ES-I3 (cell line): ENCODE results near the gene MBD5.

Experiments used
- H3K36me3 ChIP-seq: 2 replicates; pipeline ENCODE4 v1.6.1; 2013; ENCODE audit warnings: mild to moderate bottlenecking, low read length, control low read depth, moderate library complexity; ENCODE audit not compliant: insufficient read depth
- H3K4me1 ChIP-seq: 2 replicates; pipeline ENCODE4 v1.6.1; 2013; ENCODE audit warnings: mild to moderate bottlenecking, control low read depth, low read length; ENCODE audit not compliant: insufficient read depth
- H3K9ac ChIP-seq: 2 replicates; pipeline ENCODE4 v1.6.1; 2013; ENCODE audit warnings: low read depth, mild to moderate bottlenecking, low read length, moderate library complexity
- H3K9me3 ChIP-seq: 2 replicates; pipeline ENCODE4 v1.6.1; 2013; ENCODE audit warnings: mild to moderate bottlenecking, low read length, moderate library complexity; ENCODE audit not compliant: control insufficient read depth, insufficient read depth

The MBD5 gene

GRCh38 chr2:148515120-148515519 lies 494.2 kb downstream of the MBD5 start:
- Histone ChIP-seq H3K9ac (no peak overlapping the region), H3K4me1 (peaks cover 7% of the 10 kb centered on the region; the same call in 1 of the 2 replicates), H3K9me3 (no peaks in the 10 kb centered on the region), H3K36me3 (no peaks in the 10 kb centered on the region)

DNA sequence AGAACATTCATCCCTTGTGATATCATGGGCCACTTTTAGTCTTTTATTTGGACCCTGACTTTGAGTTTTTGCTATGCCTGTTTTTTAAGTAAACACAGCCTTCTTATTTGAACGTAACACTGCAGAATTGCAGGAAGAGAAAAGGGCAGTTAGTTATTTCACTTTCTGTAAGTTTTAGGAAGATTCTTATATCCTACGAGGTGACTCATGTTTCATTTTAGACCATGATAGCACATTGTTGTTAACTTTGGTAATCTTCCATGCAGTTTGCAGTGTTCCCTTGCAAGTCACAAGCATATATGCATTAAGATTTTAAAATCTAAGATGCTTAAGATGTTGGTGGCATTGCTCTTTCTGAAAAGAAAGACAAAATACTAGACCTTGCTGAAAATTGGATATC lies 495.1 kb downstream of the MBD5 start:
- H3K36me3 ChIP-seq: no peaks in the 10 kb centered on the region
- H3K9me3 ChIP-seq: no peaks in the 10 kb centered on the region
- no peak overlapping the region for H3K9ac ChIP-seq
- H3K4me1 ChIP-seq: peaks cover 7% of the 10 kb centered on the region; the same call in 1 of the 2 replicates

DNA sequence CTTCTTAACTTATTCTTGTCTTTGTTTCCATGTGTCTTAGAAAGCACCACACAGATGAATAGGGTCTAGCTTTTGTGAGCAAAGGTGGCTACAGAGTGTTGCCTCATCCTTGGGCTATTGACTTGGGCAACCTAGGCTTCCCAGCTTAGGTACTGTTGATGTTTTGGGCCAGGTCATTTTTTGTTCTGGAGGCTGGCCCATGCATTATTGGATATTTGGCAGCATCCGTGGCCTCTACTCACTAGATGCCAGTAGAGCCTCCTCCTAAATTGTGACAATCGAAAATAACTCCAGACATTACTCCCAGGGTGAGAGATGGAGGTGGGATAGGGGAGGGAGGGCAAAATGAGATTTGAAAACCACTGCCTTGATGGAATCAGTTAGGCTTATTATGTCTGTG lies 496.4 kb downstream of the MBD5 start:
- Histone ChIP-seq H3K9ac (no peak overlapping the region), H3K36me3 (no peaks in the 10 kb centered on the region), H3K9me3 (no peaks in the 10 kb centered on the region), H3K4me1 (peaks cover 7% of the 10 kb centered on the region; the same call in 1 of the 2 replicates)

DNA sequence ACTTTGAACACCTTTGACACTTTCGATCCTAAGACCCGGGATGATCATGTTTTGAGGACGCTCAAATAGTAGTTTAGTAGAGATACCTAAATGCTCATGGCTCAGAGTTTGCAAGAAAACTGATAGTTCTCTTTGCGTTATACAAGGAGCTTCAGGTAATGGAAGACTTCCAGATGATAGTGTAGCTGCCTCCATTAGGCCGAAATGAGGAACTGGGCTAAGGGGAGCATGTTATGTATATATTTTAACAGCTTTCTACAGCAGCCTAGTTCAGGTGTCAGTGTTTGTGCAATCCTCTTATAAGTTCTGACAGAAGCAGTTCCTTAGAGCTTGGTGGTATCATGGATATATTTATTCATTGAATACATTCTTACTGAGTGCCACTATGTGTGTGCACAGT lies 496.9 kb downstream of the MBD5 start:
- peaks cover 8% of the 10 kb centered on the region; the same call in 1 of the 2 replicates for H3K4me1 ChIP-seq

DNA sequence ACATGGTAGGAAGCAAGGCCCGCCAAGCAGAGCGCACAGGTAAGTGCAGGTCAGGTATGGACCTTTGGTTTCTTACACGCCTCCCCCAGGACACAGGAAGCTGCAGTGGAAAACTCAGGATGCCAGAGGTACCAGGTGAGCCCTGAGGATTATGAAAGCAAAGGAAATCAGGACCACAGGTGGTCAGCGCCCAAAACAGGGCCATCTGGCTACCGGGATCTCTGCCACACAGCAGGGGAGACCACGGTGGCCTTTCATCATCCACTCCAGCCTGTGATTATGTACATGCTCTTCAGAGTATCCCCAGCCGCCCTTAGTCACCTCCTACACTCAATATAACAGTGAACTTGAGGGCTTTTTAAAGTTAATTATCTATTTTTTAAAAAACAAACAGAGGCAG lies 498.1 kb downstream of the MBD5 start:
- Histone ChIP-seq H3K9ac (no peak overlapping the region), H3K9me3 (no peaks in the 10 kb centered on the region), H3K4me1 (peaks cover 12% of the 10 kb centered on the region; the same call in 1 of the 2 replicates), H3K36me3 (no peaks in the 10 kb centered on the region)

More for the DNA sequence above, 496.9 kb downstream of the MBD5 start:
- H3K9me3 ChIP-seq: no peaks in the 10 kb centered on the region
- H3K9ac ChIP-seq: no peak overlapping the region
- H3K36me3 ChIP-seq: no peaks in the 10 kb centered on the region

GRCh38 chr2:148521181-148521580 lies 500.3 kb downstream of the MBD5 start:
- Histone ChIP-seq H3K4me1 (peaks cover 12% of the 10 kb centered on the region; the same call in 1 of the 2 replicates), H3K36me3 (no peaks in the 10 kb centered on the region), H3K9me3 (no peaks in the 10 kb centered on the region), H3K9ac (no peak overlapping the region)

DNA sequence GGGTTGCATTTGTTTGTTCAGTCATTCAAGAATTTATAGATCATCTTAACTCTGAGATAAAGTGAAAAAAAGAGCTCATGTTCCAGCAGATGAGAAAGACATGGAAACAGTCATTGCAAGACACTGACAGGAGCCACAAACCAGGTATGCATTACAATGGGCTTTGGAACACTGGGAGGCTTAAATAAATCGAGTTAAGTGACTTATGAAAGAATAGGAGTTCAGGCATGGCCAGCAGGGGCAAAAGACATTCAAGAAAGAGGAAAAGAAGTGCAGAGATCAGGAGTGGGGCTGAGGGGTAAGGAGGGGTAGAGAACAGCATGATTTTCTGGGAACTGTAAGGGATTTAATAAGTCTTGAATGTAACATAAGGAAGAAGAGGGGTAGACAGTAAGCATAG lies 502.4 kb downstream of the MBD5 start:
- no peaks in the 10 kb centered on the region for H3K36me3 ChIP-seq
- H3K9me3 ChIP-seq: no peaks in the 10 kb centered on the region
- H3K4me1 ChIP-seq: peaks cover 12% of the 10 kb centered on the region; the same call in 1 of the 2 replicates
- H3K9ac ChIP-seq: no peak overlapping the region

DNA sequence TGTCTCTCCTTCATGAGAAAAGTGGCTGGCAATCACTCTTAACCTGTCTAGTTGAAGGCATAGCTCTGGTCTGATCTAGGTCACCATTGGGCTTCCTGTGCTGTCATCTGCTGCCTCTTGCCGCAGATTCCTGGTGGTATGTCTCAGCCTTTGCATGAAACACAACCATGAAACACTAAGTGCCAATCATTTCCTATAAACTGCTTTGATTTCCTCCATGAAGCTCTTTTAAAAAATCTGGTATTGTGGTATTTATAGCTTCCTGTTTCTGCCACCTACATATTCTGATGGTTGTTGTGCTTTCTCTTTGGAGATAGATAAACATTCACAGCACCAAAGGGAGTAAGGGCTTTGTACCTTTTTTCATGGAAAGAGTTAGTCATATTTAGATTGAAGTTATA lies 503.6 kb downstream of the MBD5 start:
- no peak overlapping the region for H3K9ac ChIP-seq
- H3K4me1 ChIP-seq: peaks cover 5% of the 10 kb centered on the region; the same call in 1 of the 2 replicates
- H3K36me3 ChIP-seq: no peaks in the 10 kb centered on the region
- H3K9me3 ChIP-seq: no peaks in the 10 kb centered on the region

DNA sequence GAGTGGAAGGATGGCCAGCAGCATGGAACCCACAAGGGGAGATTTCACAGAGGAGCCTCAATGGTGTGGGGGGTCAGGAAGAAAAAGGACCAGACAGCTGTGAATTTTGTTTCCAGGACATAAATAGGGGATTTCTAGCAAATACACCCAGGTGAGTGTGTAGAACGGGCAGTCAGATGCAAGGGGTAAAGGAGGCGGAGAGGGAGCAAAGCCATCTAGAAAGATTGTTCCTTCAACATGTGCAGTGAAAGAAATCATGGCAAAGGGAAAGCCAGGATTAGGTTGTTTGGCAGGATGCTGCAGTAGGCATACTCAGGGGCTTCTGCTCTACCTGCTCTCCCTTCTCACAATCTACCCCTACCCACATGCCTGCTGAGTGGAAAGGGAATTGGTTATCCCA lies 504.2 kb downstream of the MBD5 start:
- Histone ChIP-seq H3K4me1 (peaks cover 5% of the 10 kb centered on the region; the same call in 1 of the 2 replicates), H3K36me3 (no peaks in the 10 kb centered on the region), H3K9me3 (no peaks in the 10 kb centered on the region), H3K9ac (no peak overlapping the region)

GRCh38 chr2:148526509-148527346 lies 505.8 kb downstream of the MBD5 start:
- Histone ChIP-seq H3K4me1 (peaks cover 5% of the 10 kb centered on the region; the same call in 1 of the 2 replicates), H3K36me3 (no peaks in the 10 kb centered on the region), H3K9me3 (no peaks in the 10 kb centered on the region), H3K9ac (no peak overlapping the region)

GRCh38 chr2:148527488-148528340 lies 506.8 kb downstream of the MBD5 start:
- H3K4me1 ChIP-seq: peaks cover 4% of the 10 kb centered on the region; the same call in 1 of the 2 replicates
- no peaks in the 10 kb centered on the region for H3K9me3 ChIP-seq
- no peaks in the 10 kb centered on the region for H3K36me3 ChIP-seq
- no peak overlapping the region for H3K9ac ChIP-seq

DNA sequence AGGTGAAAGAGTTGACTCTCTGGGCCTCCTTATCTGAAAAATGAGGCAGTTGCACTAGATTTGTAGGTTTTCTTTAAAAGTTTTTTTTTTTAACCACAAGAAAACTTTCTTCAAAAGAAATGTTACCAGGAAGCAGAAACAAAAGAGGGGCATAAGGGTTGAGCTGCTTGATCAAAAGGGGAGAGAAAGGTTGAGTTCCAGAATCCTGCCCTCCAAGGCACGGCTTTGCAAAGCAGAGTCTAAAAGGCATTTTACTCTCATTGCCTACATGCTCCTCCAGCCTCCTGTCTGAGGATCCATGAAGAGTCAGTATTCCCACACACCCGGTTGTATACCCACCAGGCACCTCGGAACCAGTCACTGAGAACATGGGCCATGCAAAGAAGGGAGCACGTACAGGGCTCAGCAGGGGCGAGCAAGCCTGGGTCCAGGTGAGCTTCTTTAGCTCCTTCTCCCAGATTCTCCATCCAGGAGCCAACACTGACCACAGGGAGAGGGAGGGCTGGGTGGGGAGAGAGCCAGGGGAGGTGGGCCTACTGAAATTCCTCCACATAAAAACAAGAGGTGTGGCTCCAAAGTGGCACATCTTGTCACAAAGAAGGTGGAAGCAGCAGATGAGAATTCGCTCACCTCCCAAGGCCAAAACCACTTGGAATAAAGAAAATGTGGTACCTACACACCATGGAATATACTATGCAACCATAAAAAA lies 507.6 kb downstream of the MBD5 start:
- Histone ChIP-seq H3K9me3 (no peaks in the 10 kb centered on the region), H3K36me3 (no peaks in the 10 kb centered on the region), H3K9ac (no peak overlapping the region), H3K4me1 (no peaks in the 10 kb centered on the region)

DNA sequence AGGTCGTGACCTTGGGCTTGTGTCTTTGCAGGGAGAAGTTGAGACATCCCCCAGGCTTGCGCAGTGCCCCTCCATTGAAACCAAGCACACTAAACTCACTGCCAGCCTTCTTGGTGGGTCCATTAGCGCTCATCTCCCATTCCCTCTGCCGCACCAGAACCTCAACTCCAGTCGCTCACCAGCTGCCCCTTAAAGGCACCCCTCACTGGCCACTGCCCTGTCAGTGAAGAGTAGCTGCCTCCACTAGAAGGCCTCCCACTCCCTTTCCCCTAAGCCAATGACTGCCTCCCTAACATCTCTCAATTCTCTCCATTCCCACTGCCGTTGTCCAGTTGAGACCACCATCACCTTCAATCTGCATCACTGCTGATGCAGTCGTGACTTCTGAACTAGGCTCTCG lies 508.9 kb downstream of the MBD5 start:
- Histone ChIP-seq H3K9ac (no peak overlapping the region), H3K9me3 (no peaks in the 10 kb centered on the region), H3K36me3 (no peaks in the 10 kb centered on the region), H3K4me1 (0 out of 2 replicates have a peak, but pooled peaks cover 4% of the 10 kb centered on the region)

DNA sequence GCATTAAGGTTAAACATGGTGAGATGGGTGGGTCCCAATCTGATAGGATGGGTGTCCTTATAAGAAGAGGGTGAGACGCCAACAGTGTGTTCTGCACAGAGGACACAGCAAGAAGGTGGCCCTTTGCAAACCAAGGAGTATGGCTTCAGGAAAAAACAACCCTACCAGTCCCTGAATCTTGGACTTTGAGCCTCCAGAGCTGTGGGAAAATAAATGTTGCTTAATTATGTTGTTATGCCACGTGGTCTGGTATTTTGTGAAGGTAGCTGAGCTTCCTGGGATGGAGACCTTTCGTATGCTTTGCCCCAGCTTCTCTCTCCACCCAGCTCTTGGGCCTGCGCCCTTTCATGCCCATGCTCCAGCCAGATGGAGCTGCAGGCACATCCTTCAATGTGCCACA lies 509.5 kb downstream of the MBD5 start:
- Histone ChIP-seq H3K36me3 (no peaks in the 10 kb centered on the region), H3K9me3 (no peaks in the 10 kb centered on the region), H3K9ac (no peak overlapping the region), H3K4me1 (0 out of 2 replicates have a peak, but pooled peaks cover 6% of the 10 kb centered on the region)
